Right lobe of liver (tissue), 6 donors: ENCODE measurements around the gene GPRASP1. TPM values are rescaled to one million over a fixed set of nuclear protein-coding genes. Genes with fewer than 3 reads are reported as not detected.

ENCODE experiments used
- ATAC-seq, 4 donors: fragments of 200-7000 bp; cut with Tn5 transposase; one replicate each; pipeline ENCODE4 v1.9.1; 2020; ENCODE audit warnings: mild to moderate bottlenecking in 4 of 4, moderate library complexity in 4 of 4
- DNase-seq, 3 donors: peaks; one replicate each; pipeline ENCODE4 v3.0.0-alpha.2; 2020
- H3K27ac ChIP-seq, 3 donors: fragments of 200-600 bp; one replicate each; pipeline ENCODE4 v1.8.0; 2022
- H3K27me3 ChIP-seq, 2 donors: fragments of 200-600 bp; one replicate each; pipeline ENCODE4 v1.8.0; 2022
- H3K36me3 ChIP-seq, 4 donors: fragments of 200-600 bp; sonication (generic) in 1 of 4; one replicate each; pipeline versions ENCODE4 v1.5.1 to v1.8.0; 2017 to 2022; ENCODE audit warnings: control low read depth in 1 of 4
- H3K4me1 ChIP-seq, 4 donors: fragments of 200-600 bp; sonication (generic) in 1 of 4; one replicate each; pipeline versions ENCODE4 v1.5.1 to v1.8.0; 2017 to 2022; ENCODE audit warnings: control low read depth in 1 of 4
- H3K4me3 ChIP-seq, 3 donors: fragments of 200-600 bp; one replicate each; pipeline ENCODE4 v1.8.0; 2022
- H3K9me3 ChIP-seq, 4 donors: fragments of 200-600 bp; sonication (generic) in 1 of 4; one replicate each; pipeline versions ENCODE4 v1.5.1 to v1.8.0; 2017 to 2022; ENCODE audit warnings: control low read depth in 1 of 4
- POLR2A ChIP-seq: fragments of 450-650 bp; IDR thresholded peaks from one replicate; pipeline ENCODE4 v1.6.1; 2017; ENCODE audit warnings: antibody characterized with exemption, mild to moderate bottlenecking
- WGBS: methylation state at CpG from one replicate; pipeline ENCODE4 v1.1.6; 2018; ENCODE audit warnings: low coverage, low lambda C conversion rate; ENCODE audit not compliant: insufficient coverage; ENCODE audit errors: missing lambda C conversion rate; 5-methylcytosine and 5-hydroxymethylcytosine counted together
- intact Hi-C, 2 donors: fragments of 100-400 bp; cut with DNase I; formaldehyde crosslinking; loops; one replicate each; pipeline versions ENCODE4 v1.11.2 to v1.14.1; 2022
- long read RNA-seq: library from polyadenylated mRNA; unstranded; transcript quantifications from one replicate; pipeline ENCODE4 v2.0.0, GENCODE V29; 2019
- total RNA-seq, 6 experiments: library from RNA; depleted of rRNA in 2 of 6; stranded (reverse); fragments of >200 nt in 2 of 6; fragmentation: NEBNext Ultra II Directional in 3 of 6; extraction: Animal tissue kit (Norgen Biotek cat#: 25700) in 3 of 6; gene quantifications; one replicate each; pipeline versions ENCODE4 v1.1.0 to v1.2.4, GENCODE V29; 2016 to 2023
- TF ChIP-seq, protein P1 (sequence below), 4 donors: fragments of 200-600 bp in 3 of 4; fragments of 450-650 bp in 1 of 4; IDR thresholded peaks; one replicate each; pipeline versions ENCODE4 v1.5.1 to v1.8.0; 2016 to 2022; ENCODE audit warnings: antibody characterized with exemption in 4 of 4, mild to moderate bottlenecking in 2 of 4
- donor health status: DM: no; HTN: yes; CAD: no.
- donor health status: DM: no; HTN: no; CAD: no.
- donor health status: DM: no; HTN: no; CAD: no.
- donor health status: DM: no; HTN: yes; CAD: no.
- donor health status: DM: no; HTN: yes; CAD: no.

The GPRASP1 gene, protein sequence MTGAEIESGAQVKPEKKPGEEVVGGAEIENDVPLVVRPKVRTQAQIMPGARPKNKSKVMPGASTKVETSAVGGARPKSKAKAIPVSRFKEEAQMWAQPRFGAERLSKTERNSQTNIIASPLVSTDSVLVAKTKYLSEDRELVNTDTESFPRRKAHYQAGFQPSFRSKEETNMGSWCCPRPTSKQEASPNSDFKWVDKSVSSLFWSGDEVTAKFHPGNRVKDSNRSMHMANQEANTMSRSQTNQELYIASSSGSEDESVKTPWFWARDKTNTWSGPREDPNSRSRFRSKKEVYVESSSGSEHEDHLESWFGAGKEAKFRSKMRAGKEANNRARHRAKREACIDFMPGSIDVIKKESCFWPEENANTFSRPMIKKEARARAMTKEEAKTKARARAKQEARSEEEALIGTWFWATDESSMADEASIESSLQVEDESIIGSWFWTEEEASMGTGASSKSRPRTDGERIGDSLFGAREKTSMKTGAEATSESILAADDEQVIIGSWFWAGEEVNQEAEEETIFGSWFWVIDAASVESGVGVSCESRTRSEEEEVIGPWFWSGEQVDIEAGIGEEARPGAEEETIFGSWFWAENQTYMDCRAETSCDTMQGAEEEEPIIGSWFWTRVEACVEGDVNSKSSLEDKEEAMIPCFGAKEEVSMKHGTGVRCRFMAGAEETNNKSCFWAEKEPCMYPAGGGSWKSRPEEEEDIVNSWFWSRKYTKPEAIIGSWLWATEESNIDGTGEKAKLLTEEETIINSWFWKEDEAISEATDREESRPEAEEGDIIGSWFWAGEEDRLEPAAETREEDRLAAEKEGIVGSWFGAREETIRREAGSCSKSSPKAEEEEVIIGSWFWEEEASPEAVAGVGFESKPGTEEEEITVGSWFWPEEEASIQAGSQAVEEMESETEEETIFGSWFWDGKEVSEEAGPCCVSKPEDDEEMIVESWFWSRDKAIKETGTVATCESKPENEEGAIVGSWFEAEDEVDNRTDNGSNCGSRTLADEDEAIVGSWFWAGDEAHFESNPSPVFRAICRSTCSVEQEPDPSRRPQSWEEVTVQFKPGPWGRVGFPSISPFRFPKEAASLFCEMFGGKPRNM (N-terminal part only)
- 1 to 10 TPM in 4 of 6 experiments, under 1 TPM in 2; 0.61 to 1.8 (median 1.4) TPM for total RNA-seq
- long read RNA-seq: 0 reads

GRCh38 chrX:102651242-102652011 is at the start of gene GPRASP1:
GPRASP1 (plus strand) TSS chrX:102651483; CDS start chrX:102653914, 2,431 bp downstream.
- TF ChIP-seq POLR2A: no peak
- TF ChIP-seq, protein P1, sequence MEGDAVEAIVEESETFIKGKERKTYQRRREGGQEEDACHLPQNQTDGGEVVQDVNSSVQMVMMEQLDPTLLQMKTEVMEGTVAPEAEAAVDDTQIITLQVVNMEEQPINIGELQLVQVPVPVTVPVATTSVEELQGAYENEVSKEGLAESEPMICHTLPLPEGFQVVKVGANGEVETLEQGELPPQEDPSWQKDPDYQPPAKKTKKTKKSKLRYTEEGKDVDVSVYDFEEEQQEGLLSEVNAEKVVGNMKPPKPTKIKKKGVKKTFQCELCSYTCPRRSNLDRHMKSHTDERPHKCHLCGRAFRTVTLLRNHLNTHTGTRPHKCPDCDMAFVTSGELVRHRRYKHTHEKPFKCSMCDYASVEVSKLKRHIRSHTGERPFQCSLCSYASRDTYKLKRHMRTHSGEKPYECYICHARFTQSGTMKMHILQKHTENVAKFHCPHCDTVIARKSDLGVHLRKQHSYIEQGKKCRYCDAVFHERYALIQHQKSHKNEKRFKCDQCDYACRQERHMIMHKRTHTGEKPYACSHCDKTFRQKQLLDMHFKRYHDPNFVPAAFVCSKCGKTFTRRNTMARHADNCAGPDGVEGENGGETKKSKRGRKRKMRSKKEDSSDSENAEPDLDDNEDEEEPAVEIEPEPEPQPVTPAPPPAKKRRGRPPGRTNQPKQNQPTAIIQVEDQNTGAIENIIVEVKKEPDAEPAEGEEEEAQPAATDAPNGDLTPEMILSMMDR (IDR thresholded peaks at IDR 0.05): no peak
- DNase-seq: peak; percentile 47 to 58 (median 57)
- Histone ChIP-seq H3K4me1 (no peaks in the 10 kb centered on the region), H3K27me3 (no peaks in the 10 kb centered on the region), H3K36me3 (no peaks in the 10 kb centered on the region), H3K9me3 (no peaks in the 10 kb centered on the region), H3K4me3 (peak within 1 kb of the TSS; percentile 38 to 51 (median 47)), H3K27ac (peak within 1 kb of the TSS in 1 of 3 donors; percentile 24)
- intact Hi-C loops: no loop called here
- 4% methylated on average over 5 of the region's 61 CpGs for WGBS
- ATAC-seq: peak; percentile 66 to 75 (median 70)

DNA sequence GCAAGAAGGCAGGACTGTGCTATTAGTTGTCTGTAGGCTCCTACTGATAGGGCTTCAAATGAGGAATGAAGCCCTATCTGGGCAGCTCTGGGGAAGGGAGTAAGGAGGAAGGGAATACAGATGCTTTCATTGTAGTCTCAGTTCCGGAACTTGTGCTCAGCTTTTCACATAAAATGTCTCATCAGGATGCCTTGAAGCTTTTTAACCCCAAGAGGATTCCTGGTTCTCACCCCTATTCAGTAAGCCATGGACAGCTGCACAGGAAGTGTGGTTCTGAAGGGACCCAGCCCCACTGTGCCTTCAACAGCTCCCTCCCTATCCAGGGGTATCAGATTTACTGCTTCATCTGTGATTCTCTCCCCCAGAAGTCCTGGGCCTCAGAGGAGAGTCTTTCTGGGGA is 47.0 kb upstream of the GPRASP1 start:
- intact Hi-C loops: no loop called here
- ATAC-seq (no peak), DNase-seq (no peak)
- Histone ChIP-seq H3K27ac (no peak overlapping the region), H3K36me3 (no peaks in the 10 kb centered on the region), H3K9me3 (no peaks in the 10 kb centered on the region), H3K27me3 (no peaks in the 10 kb centered on the region), H3K4me3 (no peak overlapping the region), H3K4me1 (no peaks in the 10 kb centered on the region)
- no CpG with 5 or more reads among the region's 1 CpG for WGBS
- TF ChIP-seq POLR2A: no peak
- TF ChIP-seq, protein P1 (IDR thresholded peaks at IDR 0.05): no peak

GRCh38 chrX:102606115-102606514 is 45.2 kb upstream of the GPRASP1 start:
- H3K9me3 ChIP-seq: no peaks in the 10 kb centered on the region
- intact Hi-C loops: no loop called here
- no peak overlapping the region for H3K4me3 ChIP-seq
- no peaks in the 10 kb centered on the region for H3K4me1 ChIP-seq
- 67% methylated on average over 1 of the region's 1 CpG for WGBS
- H3K36me3 ChIP-seq: no peaks in the 10 kb centered on the region
- H3K27me3 ChIP-seq: no peaks in the 10 kb centered on the region
- H3K27ac ChIP-seq: no peak overlapping the region
- ATAC-seq: no peak
- DNase-seq: no peak
- TF ChIP-seq POLR2A: no peak
- TF ChIP-seq, protein P1 (IDR thresholded peaks at IDR 0.05): no peak

- 52% methylated on average over 4 of the region's 4 CpGs for WGBS
- TF ChIP-seq POLR2A: no peak
- TF ChIP-seq, protein P1 (IDR thresholded peaks at IDR 0.05): no peak
- ATAC-seq (no peak), DNase-seq (no peak)
- no peaks in the 10 kb centered on the region for H3K36me3 ChIP-seq
- H3K4me3 ChIP-seq: no peak overlapping the region
- H3K27me3 ChIP-seq: no peaks in the 10 kb centered on the region
- intact Hi-C loops: no loop called here
- no peaks in the 10 kb centered on the region for H3K4me1 ChIP-seq
- H3K27ac ChIP-seq: no peak overlapping the region
- no peaks in the 10 kb centered on the region for H3K9me3 ChIP-seq
Observed at GRCh38 chrX:102610905-102611304, 40.4 kb upstream of the GPRASP1 start.
